ENCODE measurements around the gene ROGDI.

ROGDI gene

DNA sequence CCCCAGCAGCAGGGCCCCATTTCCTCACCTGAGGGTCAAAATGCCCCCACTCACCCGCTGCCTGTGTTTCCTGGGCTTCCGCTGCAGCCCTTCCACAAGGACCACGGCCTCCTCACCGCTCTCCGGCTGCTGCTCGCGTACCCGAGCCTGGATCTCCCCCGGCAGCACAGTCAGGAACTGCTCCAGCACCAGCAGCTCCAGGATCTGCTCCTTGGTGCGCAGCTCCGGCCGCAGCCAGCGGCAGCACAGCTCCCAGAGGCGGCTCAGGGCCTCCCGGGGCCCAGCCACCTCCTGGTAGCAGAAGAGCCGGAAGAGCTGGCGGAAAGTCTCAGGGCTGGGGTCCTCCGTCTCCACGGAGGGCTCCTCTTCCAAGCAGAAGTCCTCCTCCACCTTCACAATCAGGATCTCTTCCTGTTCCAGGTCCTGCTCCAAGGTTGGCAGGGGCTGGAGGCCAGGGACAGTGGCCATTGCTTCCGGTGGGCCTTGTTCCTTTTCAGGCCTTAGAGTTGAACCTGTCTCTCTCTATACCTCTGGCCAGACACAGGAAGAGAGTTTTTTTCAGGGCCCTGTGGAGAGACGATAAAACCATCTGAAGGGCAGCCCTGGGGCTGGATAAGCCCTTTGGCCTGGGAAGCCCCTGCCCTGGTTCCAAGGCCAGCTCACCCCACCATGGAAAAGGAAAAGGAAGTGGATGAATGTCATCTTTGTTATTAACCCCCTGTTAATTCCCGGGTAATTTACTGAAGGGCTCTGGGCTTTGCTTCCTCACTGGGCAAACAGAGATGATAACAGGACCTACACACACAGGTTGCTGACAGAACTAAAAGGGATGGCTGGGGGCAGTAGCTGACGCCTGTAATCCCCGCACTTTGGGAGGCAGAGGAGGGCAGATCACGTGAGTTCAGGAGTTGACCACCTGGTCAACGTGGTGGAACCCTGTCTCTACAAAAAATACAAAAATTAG lies 36.6 kb downstream of the ROGDI start:
- DNase-seq: no peak

DNA sequence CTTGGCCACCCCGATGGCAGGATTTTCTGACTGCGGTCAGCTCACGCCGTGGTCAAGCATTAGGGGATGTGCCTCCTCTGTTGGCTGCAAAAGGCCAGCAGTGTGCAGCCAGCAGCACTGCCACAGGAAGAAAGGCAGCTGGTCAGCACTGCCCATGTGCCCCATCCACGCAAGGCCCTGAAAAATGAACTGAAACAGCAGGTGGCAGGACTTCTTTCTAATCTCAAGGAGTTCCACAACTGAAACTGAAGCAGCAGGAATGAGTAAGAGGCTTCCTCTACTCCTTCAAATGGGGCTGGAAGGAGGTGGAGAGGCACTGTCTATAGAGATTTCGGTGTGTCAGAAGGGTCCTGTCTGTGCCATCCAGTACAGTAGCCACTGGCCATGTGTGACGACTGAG lies 38.6 kb downstream of the ROGDI start:
- no peak for DNase-seq

- DNase-seq: no peak
Observed at GRCh38 chr16:4762205-4762604, 40.2 kb downstream of the ROGDI start.

DNA sequence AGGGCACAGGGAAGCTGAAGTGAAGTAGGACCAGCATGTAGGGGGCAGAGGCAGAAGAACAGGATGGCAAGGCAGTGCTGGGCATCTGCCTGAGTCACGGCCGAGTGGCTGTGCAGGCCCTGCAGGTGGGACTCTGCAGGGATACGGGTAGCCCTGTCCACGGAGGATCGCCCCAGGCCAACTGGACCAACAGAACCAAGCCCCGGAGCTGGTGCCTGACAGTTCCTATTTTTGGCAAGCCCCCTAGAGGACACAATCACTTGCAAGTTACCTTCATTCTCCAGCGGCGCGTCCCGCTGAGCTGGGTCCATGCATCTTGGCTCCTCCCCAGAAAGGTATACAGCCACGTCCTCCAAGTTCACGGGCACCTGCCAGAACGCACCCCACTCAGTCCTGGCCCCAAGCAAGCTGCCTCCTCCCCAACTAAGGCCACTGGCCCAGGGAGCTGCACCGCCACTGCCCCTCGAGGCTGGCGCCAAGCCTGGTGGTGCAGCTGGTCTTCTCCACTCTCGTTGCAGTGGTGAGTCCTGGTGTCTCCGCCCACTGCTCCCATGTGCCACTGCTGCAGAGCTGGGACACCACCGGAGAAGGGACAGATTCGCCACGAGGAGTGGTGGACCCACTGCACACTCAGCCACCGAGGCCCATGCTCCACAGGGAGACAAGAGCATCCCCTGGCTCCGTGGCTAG lies 42.1 kb downstream of the ROGDI start:
- DNase-seq: no peak

- no peak for DNase-seq
Observed at GRCh38 chr16:4755687-4756086, 46.7 kb downstream of the ROGDI start.

DNA sequence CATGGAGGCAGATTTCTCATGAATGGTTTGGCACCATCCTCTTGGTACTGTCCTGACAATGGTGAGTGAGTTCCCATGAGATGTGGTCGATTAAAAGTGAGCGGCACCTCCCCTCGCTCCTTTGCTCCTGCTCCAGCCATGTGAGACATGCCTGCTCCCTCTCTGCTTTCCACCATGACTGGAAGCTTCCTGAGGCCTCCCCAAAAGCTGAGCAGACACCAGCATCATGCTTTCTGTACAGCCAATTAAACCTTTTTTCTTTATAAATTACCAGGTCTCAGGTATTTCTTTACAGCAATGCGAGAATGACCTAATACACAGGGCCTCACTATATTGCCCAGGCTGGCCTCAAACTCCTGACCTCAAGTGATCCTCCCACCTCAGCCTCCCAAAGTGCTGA lies 47.6 kb downstream of the ROGDI start:
- no peak for DNase-seq

GRCh38 chr16:4753227-4753626 lies 49.2 kb downstream of the ROGDI start:
- DNase-seq: no peak

- no peak for DNase-seq
Observed at GRCh38 chr16:4752351-4753100, 49.9 kb downstream of the ROGDI start.

- no peak for DNase-seq
Observed at GRCh38 chr16:4750896-4751295, 51.5 kb downstream of the ROGDI start.

GRCh38 chr16:4749700-4750257 lies 52.7 kb downstream of the ROGDI start:
- DNase-seq: no peak

GRCh38 chr16:4748682-4749411 lies 53.6 kb downstream of the ROGDI start:
- DNase-seq: no peak

DNA sequence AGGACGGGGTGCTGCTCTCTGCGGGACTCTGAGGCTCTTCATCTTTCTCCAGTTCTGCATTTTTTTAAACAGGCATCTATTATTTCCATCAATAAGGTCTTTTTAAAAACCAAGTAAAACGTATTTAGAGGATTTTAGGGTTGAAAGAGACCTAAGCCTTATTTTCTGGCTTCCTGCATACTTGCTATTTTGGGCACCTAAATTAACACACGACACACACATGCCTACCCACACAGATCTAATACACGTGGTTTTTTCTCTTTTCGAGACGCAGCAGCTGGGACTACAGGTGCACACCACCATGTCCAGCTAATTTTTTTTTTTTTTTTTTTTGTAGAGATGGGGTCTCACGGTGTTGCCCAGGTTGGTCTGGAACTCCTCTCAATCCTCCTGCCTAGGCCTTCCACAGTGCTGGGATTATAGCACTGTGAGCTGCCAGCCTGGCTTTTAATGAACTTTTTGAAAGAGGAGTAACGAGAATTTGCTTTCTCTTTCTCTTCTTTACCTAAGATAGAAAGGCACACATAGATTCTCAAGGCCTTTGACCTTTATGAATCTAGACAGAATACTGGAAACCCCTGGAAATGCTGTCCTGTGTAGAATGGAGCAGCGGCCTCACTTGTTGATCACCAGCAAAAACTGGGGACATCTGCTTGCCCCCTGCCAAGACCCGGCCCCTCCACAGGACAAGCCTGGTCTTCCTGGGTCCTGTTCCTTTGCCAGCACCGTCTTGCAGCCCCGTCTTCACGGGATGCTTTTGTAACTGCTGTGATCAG lies 54.3 kb downstream of the ROGDI start:
- DNase-seq: no peak

DNA sequence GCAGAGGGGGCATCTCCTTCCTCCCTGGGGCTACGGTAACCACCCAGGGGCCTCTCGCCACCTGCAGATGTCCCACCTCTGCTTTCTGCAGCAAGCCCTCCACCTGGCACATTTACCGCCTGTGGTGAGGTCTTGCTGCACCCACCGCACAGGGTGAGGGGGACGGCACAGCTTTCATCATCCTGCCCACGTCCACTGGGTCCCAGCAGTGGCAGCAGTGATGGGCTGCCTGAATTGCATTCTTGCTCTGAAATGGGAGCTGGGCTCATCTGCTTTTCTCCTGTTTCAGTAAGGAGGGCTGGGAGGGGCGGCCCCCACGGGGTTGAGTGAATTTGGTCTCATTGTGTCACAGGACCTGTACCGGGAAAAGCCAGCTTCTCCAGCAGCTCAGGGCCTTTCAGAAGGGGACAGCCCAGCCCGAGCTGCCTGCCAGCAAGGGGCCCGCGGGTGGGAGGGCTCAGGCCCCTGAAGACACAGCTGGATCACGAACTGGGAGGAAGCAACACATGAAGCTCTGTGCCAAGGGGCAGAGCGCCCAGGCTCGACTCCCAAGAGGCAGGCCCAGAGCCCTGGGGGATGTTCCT lies 55.4 kb downstream of the ROGDI start:
- DNase-seq: no peak

Measured in CD4-positive, alpha-beta T cell treated with Interleukin-17A for 4 hours (primary cell).